HEK293 (cell line): ENCODE results near the gene ATP5F1D.

Source experiments
- CTCF ChIA-PET: fragments of 350-600 bp; formaldehyde crosslinking; extraction: SDS; loops from one replicate; lab custom pipeline; 2021; ENCODE audit warnings: antibody characterized with exemption; lab: Yijun Ruan, JAX
- POLR2A ChIA-PET: fragments of 300-600 bp; formaldehyde crosslinking; extraction: SDS; loops from one replicate; lab custom pipeline; 2020; ENCODE audit warnings: antibody characterized with exemption, inconsistent platforms; lab: Yijun Ruan, JAX
- H3K27ac ChIP-seq: fragments of 200-500 bp; sonication (Bioruptor generic); 2 replicates; pipeline ENCODE4 v1.5.1; 2014; ENCODE audit warnings: low read depth, low read length, control low read depth, inconsistent platforms; ENCODE audit errors: extremely low read depth
- H3K36me3 ChIP-seq, 2 experiments: fragments of 200-500 bp in 1 of 2; sonication (Bioruptor generic) in 1 of 2; 1 replicate in 1 of 2; 2 replicates in 1 of 2; pipeline ENCODE4 v1.5.1; 2014 to 2017; ENCODE audit warnings: inconsistent platforms in 2 of 2, low read length in 2 of 2; ENCODE audit not compliant: control insufficient read depth in 2 of 2, insufficient read depth in 1 of 2
- H3K4me1 ChIP-seq: fragments of 200-500 bp; sonication (Bioruptor generic); 2 replicates; pipeline ENCODE4 v1.5.1; 2014; ENCODE audit warnings: mild to moderate bottlenecking, low read length, inconsistent platforms; ENCODE audit not compliant: control insufficient read depth, insufficient read depth
- H3K4me3 ChIP-seq: 2 replicates; pipeline ENCODE4 v1.5.1; 2011; ENCODE audit warnings: low read depth, mild to moderate bottlenecking, control low read depth, low read length, moderate library complexity
- H3K9me3 ChIP-seq: fragments of 200-500 bp; sonication (Bioruptor generic); 2 replicates; pipeline ENCODE4 v1.5.1; 2014; ENCODE audit warnings: low read depth, low read length, inconsistent platforms; ENCODE audit not compliant: control insufficient read depth, insufficient read depth
- EGR2 ChIP-seq: fragments of 450-650 bp; formaldehyde crosslinking; IDR thresholded peaks from 2 replicates; pipeline ENCODE4 v1.5.1; 2016; ENCODE audit warnings: low read depth, missing biosample characterization, missing genetic modification characterization
- ELK4 ChIP-seq: IDR thresholded peaks from 2 replicates; pipeline ENCODE4 v1.6.1; 2011; ENCODE audit warnings: mild to moderate bottlenecking, low read depth, low read length, borderline replicate concordance
- HOXD13 ChIP-seq: sonication (generic); formaldehyde crosslinking; IDR thresholded peaks from 2 replicates; pipeline ENCODE4 v1.8.0; 2022; ENCODE audit warnings: missing genetic modification reagents, borderline replicate concordance
- KLF8 ChIP-seq: fragments of 450-650 bp; formaldehyde crosslinking; IDR thresholded peaks from 2 replicates; pipeline ENCODE4 v1.5.1; 2016; ENCODE audit warnings: missing biosample characterization, missing genetic modification characterization
- KLF9 ChIP-seq: fragments of 450-650 bp; formaldehyde crosslinking; IDR thresholded peaks from 2 replicates; pipeline ENCODE4 v1.5.1; 2016; ENCODE audit warnings: missing biosample characterization, missing genetic modification characterization, low read depth
- MEIS1 ChIP-seq: sonication (generic); formaldehyde crosslinking; IDR thresholded peaks from 2 replicates; pipeline ENCODE4 v1.8.1; 2022; ENCODE audit warnings: missing genetic modification reagents, mild to moderate bottlenecking, borderline replicate concordance
- OSR2 ChIP-seq: fragments of 450-650 bp; formaldehyde crosslinking; IDR thresholded peaks from 2 replicates; pipeline ENCODE4 v1.5.1; 2016; ENCODE audit warnings: missing biosample characterization, missing genetic modification characterization
- PRDM6 ChIP-seq: fragments of 450-650 bp; formaldehyde crosslinking; IDR thresholded peaks from 2 replicates; pipeline ENCODE4 v1.5.1; 2017; ENCODE audit warnings: missing biosample characterization, missing genetic modification characterization
- REPIN1 ChIP-seq: fragments of 450-650 bp; formaldehyde crosslinking; IDR thresholded peaks from 2 replicates; pipeline ENCODE4 v1.5.1; 2017; ENCODE audit warnings: missing biosample characterization, missing genetic modification characterization, low read depth
- SP3 ChIP-seq: fragments of 450-650 bp; formaldehyde crosslinking; IDR thresholded peaks from 2 replicates; pipeline ENCODE4 v1.5.1; 2016; ENCODE audit warnings: missing biosample characterization, missing genetic modification characterization
- YY1 ChIP-seq: fragments of 450-650 bp; formaldehyde crosslinking; IDR thresholded peaks from 2 replicates; pipeline ENCODE4 v1.5.1; 2018; ENCODE audit warnings: missing biosample characterization, missing genetic modification characterization
- ZBTB26 ChIP-seq: fragments of 450-650 bp; formaldehyde crosslinking; optimal IDR thresholded peaks from 2 replicates; pipeline ENCODE3; 2016; ENCODE audit warnings: missing biosample characterization, mild to moderate bottlenecking, missing genetic modification characterization
- ZFHX2 ChIP-seq: fragments of 450-650 bp; formaldehyde crosslinking; conservative IDR thresholded peaks from 2 replicates; pipeline ENCODE4 v1.5.1; 2016; ENCODE audit warnings: missing biosample characterization, missing genetic modification characterization
- ZFP3 ChIP-seq: fragments of 450-650 bp; formaldehyde crosslinking; IDR thresholded peaks from 2 replicates; pipeline ENCODE4 v1.5.1; 2016; ENCODE audit warnings: low read depth, missing biosample characterization, missing genetic modification characterization
- ZNF18 ChIP-seq: fragments of 450-650 bp; formaldehyde crosslinking; IDR thresholded peaks from 2 replicates; pipeline ENCODE4 v1.5.1; 2016; ENCODE audit warnings: missing biosample characterization, missing genetic modification characterization
- ZNF366 ChIP-seq: fragments of 450-650 bp; formaldehyde crosslinking; conservative IDR thresholded peaks from 2 replicates; pipeline ENCODE4 v1.5.1; 2016; ENCODE audit warnings: missing biosample characterization, missing genetic modification characterization
- ZNF513 ChIP-seq: fragments of 450-650 bp; IDR thresholded peaks from 2 replicates; pipeline ENCODE4 v1.5.1; 2018; ENCODE audit warnings: missing biosample characterization, missing genetic modification characterization
- ZNF585B ChIP-seq: fragments of 450-650 bp; formaldehyde crosslinking; IDR thresholded peaks from 2 replicates; pipeline ENCODE4 v1.5.1; 2016; ENCODE audit warnings: missing biosample characterization, missing genetic modification characterization
- ZNF596 ChIP-seq: fragments of 450-650 bp; IDR thresholded peaks from 2 replicates; pipeline ENCODE4 v1.5.0; 2018; ENCODE audit warnings: missing biosample characterization, mild to moderate bottlenecking, missing genetic modification characterization, moderate library complexity
- ZNF600 ChIP-seq: fragments of 450-650 bp; formaldehyde crosslinking; IDR thresholded peaks from 2 replicates; pipeline ENCODE4 v1.5.1; 2016; ENCODE audit warnings: missing biosample characterization, missing genetic modification characterization
- ZNF692 ChIP-seq: fragments of 450-650 bp; formaldehyde crosslinking; IDR thresholded peaks from 2 replicates; pipeline ENCODE4 v1.5.1; 2016; ENCODE audit warnings: missing biosample characterization, missing genetic modification characterization
- ZNF776 ChIP-seq: fragments of 450-650 bp; formaldehyde crosslinking; IDR thresholded peaks from 2 replicates; pipeline ENCODE4 v1.5.0; 2017; ENCODE audit warnings: missing biosample characterization, missing genetic modification characterization, borderline replicate concordance

Gene ATP5F1D

GRCh38 chr19:1280636-1281568, 39.4 kb downstream of the ATP5F1D start:
- peak; percentile 85 for TF ChIP-seq ZFHX2 (tag by site-specific recombination)
- TF ChIP-seq EGR2 (tag by site-specific recombination), result peak; percentile 84
- no peak for TF ChIP-seq KLF9 (tag by site-specific recombination)
- H3K4me1 ChIP-seq, result peaks cover 3% of the 10 kb centered on the region
- H3K27ac ChIP-seq, result no peak overlapping the region
- no peaks in the 10 kb centered on the region for H3K9me3 ChIP-seq
- ChIA-PET CTCF (interaction anchor here (0.6 to 4.4 kb wide), 8 partner anchors 15 to 526 kb away, joined by 3 to 28 read pairs (median 4); no protein-coding TSS in a partner anchor), POLR2A (interaction anchor here (2.8 kb wide), 1 partner anchor 12 kb away, joined by 26 read pairs; the partner anchor contains the start of gene CIRBP)
- H3K4me3 ChIP-seq, result no peak overlapping the region
- H3K36me3 ChIP-seq, result peaks cover 0 to 36% of the 10 kb centered on the region in 2 experiments; a peak in 1 of 3 replicates

GRCh38 chr19:1281569-1282287, 40.2 kb downstream of the ATP5F1D start:
- Histone ChIP-seq H3K4me1 (peaks cover 4% of the 10 kb centered on the region), H3K9me3 (no peaks in the 10 kb centered on the region), H3K36me3 (peaks cover 0 to 34% of the 10 kb centered on the region in 2 experiments; a peak in 1 of 3 replicates), H3K27ac (no peak overlapping the region), H3K4me3 (no peak overlapping the region)
- CTCF ChIA-PET, result interaction anchor here (0.7 kb wide), 1 partner anchor 525 kb away, joined by 3 read pairs; no protein-coding TSS in a partner anchor
- POLR2A ChIA-PET, result interaction anchor here (3.3 kb wide), 1 partner anchor 12 kb away, joined by 25 read pairs; the partner anchor contains the start of gene CIRBP
- TF ChIP-seq ZNF366 (tag by site-specific recombination), result peak; percentile 60
- TF ChIP-seq ZFP3 (tag by site-specific recombination), result no peak
- TF ChIP-seq ZBTB26, result no peak
- TF ChIP-seq MEIS1 (CRISPR knock-in tag), result no peak
- peak; percentile 45; the same call in 1 of the 2 replicates for TF ChIP-seq ZFHX2 (tag by site-specific recombination)
- TF ChIP-seq ZNF692, result no peak
- no peak for TF ChIP-seq OSR2
- TF ChIP-seq ZNF18 (tag by site-specific recombination), result 0 out of 2 replicates have a peak, but pooled peaks have one; percentile 42
- no peak for TF ChIP-seq YY1 (tag by site-specific recombination)
- no peak for TF ChIP-seq ZNF596
- TF ChIP-seq HOXD13 (CRISPR knock-in tag), result no peak
- TF ChIP-seq REPIN1 (tag by site-specific recombination), result no peak
- no peak for TF ChIP-seq ZNF513 (tag by site-specific recombination)
- peak; percentile 80; the same call in 1 of the 2 replicates for TF ChIP-seq EGR2 (tag by site-specific recombination)
- TF ChIP-seq ZNF585B (tag by site-specific recombination), result no peak
- TF ChIP-seq ZNF600 (tag by site-specific recombination), result no peak
- no peak for TF ChIP-seq ELK4
- peak; percentile 37; the same call in 1 of the 2 replicates for TF ChIP-seq SP3 (tag by site-specific recombination)
- TF ChIP-seq ZNF776 (tag by site-specific recombination), result no peak
- peak; percentile 65 for TF ChIP-seq KLF8
- no peak for TF ChIP-seq PRDM6 (tag by site-specific recombination)
